NCI-H1930 (cell line): ENCODE results near the gene CHADL.
"Not testable (repeated sequence)": the region's sequence is repeated elsewhere in the genome, so short reads cannot be mapped to it uniquely, and the experiment has no call there.

Source experiments
- DNase-seq, 2 experiments: peaks; one replicate each; lab custom pipeline; 2025; lab: John Stamatoyannopoulos, UW

Gene CHADL

GRCh38 chr22:41181349-41182241 lies 59.1 kb downstream of the CHADL start:
- DNase-seq: no peak

GRCh38 chr22:41180926-41181325 lies 59.8 kb downstream of the CHADL start:
- no peak for DNase-seq

- DNase-seq: not testable (repeated sequence)
Observed at GRCh38 chr22:41180362-41180761, 60.4 kb downstream of the CHADL start.
